GM12864 (cell line): ENCODE results near the gene MRPL36.

Source experiments
- DNase-seq: peaks from one replicate; pipeline ENCODE4 v3.0.0-alpha.2; 2011; ENCODE audit warnings: low read depth
- H3K4me3 ChIP-seq: 2 replicates; pipeline ENCODE4 v1.5.1; 2011; ENCODE audit warnings: mild to moderate bottlenecking, low read depth, low read length, control low read depth
- TF ChIP-seq, protein P1 (sequence below): IDR thresholded peaks from 2 replicates; pipeline ENCODE4 v1.5.1; 2011; ENCODE audit warnings: low read depth, mild to moderate bottlenecking, moderate library complexity, low read length, control low read depth, inconsistent platforms; ENCODE audit errors: missing control alignments

Gene MRPL36

DNA sequence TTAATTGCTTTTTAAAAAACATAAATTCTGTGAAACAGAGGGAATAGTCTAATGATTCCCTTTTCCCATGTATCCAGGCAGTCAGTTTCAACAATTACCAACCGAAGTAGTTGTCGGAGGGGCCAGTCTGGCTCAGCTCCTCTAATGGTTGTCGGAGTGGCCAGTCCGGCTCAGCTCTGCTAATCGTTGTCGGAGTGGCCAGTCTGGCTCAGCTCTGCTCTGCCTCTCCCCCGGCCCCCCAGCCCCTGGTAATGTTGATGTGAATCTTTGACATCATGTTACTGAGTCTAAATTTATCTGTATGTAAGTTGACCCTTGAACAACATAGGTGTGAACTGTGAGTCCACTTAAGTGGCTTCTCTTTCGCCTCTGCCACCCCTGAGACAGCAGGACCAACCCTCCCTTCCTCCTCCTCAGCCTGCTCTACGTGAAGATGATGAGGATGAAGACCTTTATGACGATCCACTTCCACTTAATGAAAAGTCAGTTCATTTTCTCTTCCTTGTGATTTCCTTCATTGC, 11.0 kb upstream of the MRPL36 start:
- H3K4me3 ChIP-seq: no peak overlapping the region
- no peak for DNase-seq
- TF ChIP-seq, protein P1, sequence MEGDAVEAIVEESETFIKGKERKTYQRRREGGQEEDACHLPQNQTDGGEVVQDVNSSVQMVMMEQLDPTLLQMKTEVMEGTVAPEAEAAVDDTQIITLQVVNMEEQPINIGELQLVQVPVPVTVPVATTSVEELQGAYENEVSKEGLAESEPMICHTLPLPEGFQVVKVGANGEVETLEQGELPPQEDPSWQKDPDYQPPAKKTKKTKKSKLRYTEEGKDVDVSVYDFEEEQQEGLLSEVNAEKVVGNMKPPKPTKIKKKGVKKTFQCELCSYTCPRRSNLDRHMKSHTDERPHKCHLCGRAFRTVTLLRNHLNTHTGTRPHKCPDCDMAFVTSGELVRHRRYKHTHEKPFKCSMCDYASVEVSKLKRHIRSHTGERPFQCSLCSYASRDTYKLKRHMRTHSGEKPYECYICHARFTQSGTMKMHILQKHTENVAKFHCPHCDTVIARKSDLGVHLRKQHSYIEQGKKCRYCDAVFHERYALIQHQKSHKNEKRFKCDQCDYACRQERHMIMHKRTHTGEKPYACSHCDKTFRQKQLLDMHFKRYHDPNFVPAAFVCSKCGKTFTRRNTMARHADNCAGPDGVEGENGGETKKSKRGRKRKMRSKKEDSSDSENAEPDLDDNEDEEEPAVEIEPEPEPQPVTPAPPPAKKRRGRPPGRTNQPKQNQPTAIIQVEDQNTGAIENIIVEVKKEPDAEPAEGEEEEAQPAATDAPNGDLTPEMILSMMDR: no peak

GRCh38 chr5:1809416-1810035, 9.9 kb upstream of the MRPL36 start:
- TF ChIP-seq, protein P1: no peak
- H3K4me3 ChIP-seq: no peak overlapping the region
- no peak for DNase-seq

DNA sequence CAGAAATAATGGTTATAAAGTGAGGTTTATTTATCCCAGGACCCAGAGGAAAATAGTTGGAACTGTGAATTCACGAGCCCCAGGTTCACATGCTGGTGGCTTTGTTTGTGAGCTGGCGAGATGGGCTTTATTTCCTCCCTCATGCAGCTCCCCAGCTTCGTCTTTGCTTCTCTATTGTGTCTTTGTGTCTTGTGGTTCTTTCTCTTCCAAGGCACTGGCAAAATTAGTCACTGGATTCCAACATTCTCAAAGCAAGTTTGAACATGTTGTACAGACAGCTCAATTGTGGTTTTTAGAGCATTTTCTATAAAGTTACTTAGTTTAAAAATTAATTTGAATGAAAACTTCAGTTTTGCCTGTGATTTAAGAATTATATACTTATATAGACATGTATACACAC, 8.8 kb upstream of the MRPL36 start:
- no peak overlapping the region for H3K4me3 ChIP-seq
- DNase-seq: no peak
- TF ChIP-seq, protein P1: no peak

DNA sequence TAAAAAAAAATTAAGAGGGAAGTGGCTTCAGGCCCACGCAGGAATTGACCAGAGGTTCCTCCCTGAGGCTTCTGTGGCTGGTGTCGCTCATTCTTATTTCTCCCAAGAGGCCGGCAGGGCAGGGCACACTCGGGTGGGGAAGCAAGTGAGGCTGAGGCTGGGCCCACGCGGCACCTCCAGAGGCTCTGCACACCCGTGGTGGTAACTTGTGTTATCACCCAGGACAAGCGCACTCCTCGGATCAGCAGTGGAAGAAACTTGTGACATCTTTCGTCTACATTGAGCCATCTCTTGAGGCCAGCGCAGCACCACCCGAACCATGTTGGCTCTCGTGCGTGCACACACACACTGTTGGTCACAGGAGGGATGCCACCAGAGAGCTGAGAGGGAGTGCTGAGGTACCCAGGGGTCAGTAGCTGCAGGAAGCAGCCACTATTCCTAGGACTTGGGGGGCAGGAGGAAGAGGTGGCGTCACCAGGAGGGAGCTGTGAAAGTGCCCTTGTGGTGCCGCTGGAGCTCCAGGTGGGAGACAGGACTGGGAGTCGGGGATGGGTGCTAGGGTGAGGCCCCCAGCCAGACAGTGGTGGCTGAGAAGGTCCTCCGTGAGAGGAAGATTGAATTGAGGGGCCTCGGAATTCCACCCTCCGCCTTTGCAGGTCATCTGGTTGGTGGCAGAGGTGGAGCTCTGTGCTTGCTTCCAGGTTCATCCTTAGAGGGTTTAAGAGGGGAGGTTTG, 8.0 kb upstream of the MRPL36 start:
- TF ChIP-seq, protein P1: no peak
- H3K4me3 ChIP-seq: no peak overlapping the region
- DNase-seq: no peak

DNA sequence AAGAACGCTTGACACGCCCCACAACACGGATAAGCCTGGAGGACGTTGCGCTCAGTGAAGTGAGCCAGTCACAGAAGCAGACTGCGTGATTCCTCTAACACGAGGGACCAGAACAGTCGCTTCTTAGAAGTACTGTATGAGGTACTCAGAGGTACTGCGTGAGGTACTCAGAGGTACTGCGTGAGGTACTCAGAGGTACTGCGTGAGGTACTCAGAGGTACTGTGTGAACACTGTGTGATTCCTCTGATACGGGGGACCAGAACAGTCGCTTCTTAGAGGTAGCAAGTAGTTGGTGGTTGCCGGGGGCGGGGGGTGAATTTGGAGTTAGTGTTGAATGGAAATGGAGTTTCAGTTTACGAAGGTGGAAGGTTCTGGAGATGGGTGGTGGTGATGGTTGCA, 7.3 kb upstream of the MRPL36 start:
- TF ChIP-seq, protein P1: no peak
- H3K4me3 ChIP-seq: no peak overlapping the region
- no peak for DNase-seq

- no peak overlapping the region for H3K4me3 ChIP-seq
- TF ChIP-seq, protein P1: no peak
- DNase-seq: no peak
Measured at GRCh38 chr5:1806199-1806598, 6.6 kb upstream of the MRPL36 start.
